ENCODE data around the gene ZNF346. TPM values are rescaled to one million over a fixed set of nuclear protein-coding genes. Genes with fewer than 3 reads are reported as not detected.
"Not testable (repeated sequence)": the region's sequence is repeated elsewhere in the genome, so short reads cannot be mapped to it uniquely, and the experiment has no call there.

The ZNF346 gene, protein sequence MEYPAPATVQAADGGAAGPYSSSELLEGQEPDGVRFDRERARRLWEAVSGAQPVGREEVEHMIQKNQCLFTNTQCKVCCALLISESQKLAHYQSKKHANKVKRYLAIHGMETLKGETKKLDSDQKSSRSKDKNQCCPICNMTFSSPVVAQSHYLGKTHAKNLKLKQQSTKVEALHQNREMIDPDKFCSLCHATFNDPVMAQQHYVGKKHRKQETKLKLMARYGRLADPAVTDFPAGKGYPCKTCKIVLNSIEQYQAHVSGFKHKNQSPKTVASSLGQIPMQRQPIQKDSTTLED
- total RNA-seq (100 to 1,000 TPM in 1 of 5 donors, 10 to 100 TPM in 4; 14.7 to 122 (median 25.7) TPM), polyA plus RNA-seq (1 to 10 TPM; 4.7 to 5.3 (median 5.0) TPM)
- long read RNA-seq, donor 1, partial matches to known transcripts: 0 of 1 reads
- long read RNA-seq, donor 1, other reads (novel, unspliced or antisense): 0 of 1 reads
- long read RNA-seq, donor 2, partial matches to known transcripts: 0 of 1 reads
- long read RNA-seq, donor 2, other reads (novel, unspliced or antisense): 0 of 1 reads
- long read RNA-seq, donor 3, transcript ZNF346-201 (7 exons, 2,314 nt): major isoform, 5 of 5 reads
- long read RNA-seq, donor 3, partial matches to known transcripts: 0 of 5 reads
- long read RNA-seq, donor 3, other reads (novel, unspliced or antisense): 0 of 5 reads
- long read RNA-seq, donor 4: 0 reads
- long read RNA-seq, donor 5, partial matches to known transcripts: 0 of 3 reads
- long read RNA-seq, donor 5, other reads (novel, unspliced or antisense): 0 of 3 reads
- long read RNA-seq, donor 6, transcript ZNF346-201 (7 exons, 2,314 nt): major isoform, 5 of 7 reads
- long read RNA-seq, donor 6, partial matches to known transcripts: 0 of 7 reads
- long read RNA-seq, donor 6, other reads (novel, unspliced or antisense): 0 of 7 reads
- long read RNA-seq, donor 7, partial matches to known transcripts: 0 of 1 reads
- long read RNA-seq, donor 7, other reads (novel, unspliced or antisense): 0 of 1 reads
- long read RNA-seq, donor 8, partial matches to known transcripts: 0 of 3 reads
- long read RNA-seq, donor 8, other reads (novel, unspliced or antisense): 0 of 3 reads
- long read RNA-seq, donor 9, partial matches to known transcripts: 0 of 2 reads
- long read RNA-seq, donor 9, other reads (novel, unspliced or antisense): 0 of 2 reads
- long read RNA-seq, donor 10, partial matches to known transcripts: 0 of 1 reads
- long read RNA-seq, donor 10, other reads (novel, unspliced or antisense): 0 of 1 reads

DNA sequence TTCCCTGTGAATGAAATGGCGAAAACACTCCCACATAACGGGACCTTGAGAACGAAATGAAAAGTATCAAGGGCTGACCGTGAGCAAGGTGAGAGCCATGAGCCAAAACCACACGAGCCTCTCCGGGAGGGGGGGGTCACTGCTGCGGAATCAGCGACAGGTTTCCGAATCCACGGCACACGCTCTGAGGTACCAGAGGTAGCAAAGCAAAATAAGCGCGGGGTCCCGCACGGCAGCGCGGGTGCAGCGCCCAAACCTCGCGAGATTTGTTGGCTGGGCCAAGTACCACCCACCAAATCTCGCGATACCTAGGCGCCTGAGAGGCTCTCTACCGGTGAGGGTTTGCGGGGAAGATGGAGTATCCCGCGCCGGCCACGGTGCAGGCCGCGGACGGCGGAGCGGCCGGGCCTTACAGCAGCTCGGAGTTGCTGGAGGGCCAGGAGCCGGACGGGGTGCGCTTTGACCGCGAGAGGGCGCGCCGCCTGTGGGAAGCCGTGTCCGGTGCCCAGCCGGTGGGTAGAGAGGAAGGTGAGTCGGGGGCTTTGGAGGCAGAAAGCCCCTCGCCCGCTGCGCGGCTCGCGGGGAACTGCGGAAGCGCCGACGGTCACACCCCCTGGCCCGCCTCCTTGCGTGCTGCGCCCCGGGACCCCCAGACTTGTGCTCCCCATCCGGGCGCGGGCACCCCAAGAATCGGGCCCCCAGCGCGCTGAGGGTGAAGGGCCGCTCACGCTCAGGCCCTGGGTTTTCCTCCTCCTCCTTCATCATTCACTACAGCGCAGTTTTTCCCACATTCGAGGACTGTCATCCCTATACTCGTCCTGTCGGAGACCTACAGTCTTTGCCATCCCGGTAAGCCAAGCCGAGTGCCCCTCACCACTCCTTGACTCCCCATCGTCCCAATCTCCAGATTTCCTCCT, at the start of gene ZNF346:
Gene ZNF346, plus strand, starts transcription at position 311 of the 917 bp plus-strand sequence. Its CDS starts 43 bp downstream, at position 354.
- Histone ChIP-seq H3K4me3 (peak within 1 kb of the TSS; percentile 62 to 90 (median 84)), H3K9me3 (no peaks in the 10 kb centered on the region), H3K36me3 (peaks cover 0 to 11% (median 10%) of the 10 kb centered on the region in 4 donors), H3K27ac (peak within 1 kb of the TSS; percentile 73 to 88 (median 84)), H3K4me1 (peaks cover 16 to 39% (median 26%) of the 10 kb centered on the region in 4 donors), H3K27me3 (no peaks in the 10 kb centered on the region)
- intact Hi-C loops (cut with DNase I; ENCODE audit: low total_unique reads): no loop called here
- DNase-seq: peak; percentile 92 to 98
- TF ChIP-seq, protein P1, sequence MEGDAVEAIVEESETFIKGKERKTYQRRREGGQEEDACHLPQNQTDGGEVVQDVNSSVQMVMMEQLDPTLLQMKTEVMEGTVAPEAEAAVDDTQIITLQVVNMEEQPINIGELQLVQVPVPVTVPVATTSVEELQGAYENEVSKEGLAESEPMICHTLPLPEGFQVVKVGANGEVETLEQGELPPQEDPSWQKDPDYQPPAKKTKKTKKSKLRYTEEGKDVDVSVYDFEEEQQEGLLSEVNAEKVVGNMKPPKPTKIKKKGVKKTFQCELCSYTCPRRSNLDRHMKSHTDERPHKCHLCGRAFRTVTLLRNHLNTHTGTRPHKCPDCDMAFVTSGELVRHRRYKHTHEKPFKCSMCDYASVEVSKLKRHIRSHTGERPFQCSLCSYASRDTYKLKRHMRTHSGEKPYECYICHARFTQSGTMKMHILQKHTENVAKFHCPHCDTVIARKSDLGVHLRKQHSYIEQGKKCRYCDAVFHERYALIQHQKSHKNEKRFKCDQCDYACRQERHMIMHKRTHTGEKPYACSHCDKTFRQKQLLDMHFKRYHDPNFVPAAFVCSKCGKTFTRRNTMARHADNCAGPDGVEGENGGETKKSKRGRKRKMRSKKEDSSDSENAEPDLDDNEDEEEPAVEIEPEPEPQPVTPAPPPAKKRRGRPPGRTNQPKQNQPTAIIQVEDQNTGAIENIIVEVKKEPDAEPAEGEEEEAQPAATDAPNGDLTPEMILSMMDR (IDR thresholded peaks at IDR 0.05): peak in 4 of 7 experiments; percentile 32 to 54 (median 36)
- peak in 1 of 4 donors; percentile 31 for TF ChIP-seq POLR2A (IDR thresholded peaks at IDR 0.05)
- no peak for TF ChIP-seq EP300 (IDR thresholded peaks at IDR 0.05)
- peak in 2 of 3 donors; percentile 71 to 83 for TF ChIP-seq POLR2AphosphoS5 (IDR thresholded peaks at IDR 0.05)
- WGBS, 5 donors: 0 to 1% (median 0%) methylated on average over 52 to 76 of the region's 77 CpGs

DNA sequence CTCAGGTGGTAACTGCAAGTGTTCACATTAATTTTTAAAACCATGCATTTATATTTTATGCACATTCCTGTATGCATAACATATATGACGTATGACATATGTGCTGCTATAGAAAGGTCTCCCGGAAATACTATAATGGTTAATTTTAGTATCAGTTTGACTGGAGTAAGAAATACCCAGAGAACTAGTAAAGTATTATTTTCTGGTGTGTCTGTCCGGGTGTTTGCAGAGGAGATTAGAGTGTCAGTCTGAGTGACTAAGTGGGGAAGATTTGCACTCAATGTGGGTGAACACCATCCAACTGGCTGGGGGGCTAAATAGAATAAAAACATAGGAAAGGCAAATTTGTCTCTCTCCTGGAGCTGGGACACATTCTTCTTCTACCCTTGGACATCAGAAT, 42.8 kb upstream of the ZNF346 start:
- Histone ChIP-seq H3K27me3 (no peaks in the 10 kb centered on the region), H3K4me3 (no peak overlapping the region), H3K27ac (no peak overlapping the region), H3K9me3 (no peaks in the 10 kb centered on the region), H3K36me3 (peaks cover 17 to 71% (median 59%) of the 10 kb centered on the region in 4 donors), H3K4me1 (no peaks in the 10 kb centered on the region)
- WGBS, 5 donors: 75 to 85% (median 81%) methylated on average over 3 of the region's 3 CpGs
- no peak for DNase-seq
- intact Hi-C loops (cut with DNase I; ENCODE audit: low total_unique reads): no loop called here
- TF ChIP-seq POLR2AphosphoS5 (IDR thresholded peaks at IDR 0.05) (no peak), EP300 (IDR thresholded peaks at IDR 0.05) (no peak), POLR2A (IDR thresholded peaks at IDR 0.05) (no peak)
- TF ChIP-seq, protein P1 (IDR thresholded peaks at IDR 0.05): no peak

DNA sequence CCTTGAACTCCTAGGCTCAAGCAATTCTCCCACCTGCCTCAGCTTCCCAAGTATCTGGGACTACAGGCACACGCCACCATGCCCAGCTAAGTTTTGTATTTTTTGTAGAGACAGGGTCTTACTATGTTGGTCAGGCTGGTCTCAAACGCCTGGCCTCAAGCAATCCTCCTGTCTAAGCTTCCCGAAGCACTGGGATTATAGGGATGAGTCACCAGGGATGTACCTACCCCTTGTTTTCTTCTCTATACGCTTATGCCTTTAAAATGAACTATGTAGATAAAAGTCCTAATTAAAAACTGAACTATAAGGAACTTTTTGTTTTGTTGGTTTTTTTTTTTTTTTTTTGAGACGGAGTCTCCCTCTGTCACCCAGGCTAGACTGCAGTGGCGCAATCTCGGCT, 41.7 kb upstream of the ZNF346 start:
- no peak overlapping the region for H3K27ac ChIP-seq
- intact Hi-C loops (cut with DNase I; ENCODE audit: low total_unique reads): no loop called here
- peaks cover 0 to 11% (median 6%) of the 10 kb centered on the region in 4 donors for H3K4me1 ChIP-seq
- no peaks in the 10 kb centered on the region for H3K9me3 ChIP-seq
- no peak for DNase-seq
- H3K4me3 ChIP-seq: no peak overlapping the region
- TF ChIP-seq POLR2AphosphoS5 (IDR thresholded peaks at IDR 0.05): no peak
- TF ChIP-seq EP300 (IDR thresholded peaks at IDR 0.05): no peak
- TF ChIP-seq POLR2A (IDR thresholded peaks at IDR 0.05): no peak
- TF ChIP-seq, protein P1 (IDR thresholded peaks at IDR 0.05): no peak
- no peaks in the 10 kb centered on the region for H3K27me3 ChIP-seq
- H3K36me3 ChIP-seq: peaks cover 14 to 61% (median 51%) of the 10 kb centered on the region in 4 donors
- WGBS, 5 donors: 86 to 94% (median 93%) methylated on average over 7 of the region's 7 CpGs

DNA sequence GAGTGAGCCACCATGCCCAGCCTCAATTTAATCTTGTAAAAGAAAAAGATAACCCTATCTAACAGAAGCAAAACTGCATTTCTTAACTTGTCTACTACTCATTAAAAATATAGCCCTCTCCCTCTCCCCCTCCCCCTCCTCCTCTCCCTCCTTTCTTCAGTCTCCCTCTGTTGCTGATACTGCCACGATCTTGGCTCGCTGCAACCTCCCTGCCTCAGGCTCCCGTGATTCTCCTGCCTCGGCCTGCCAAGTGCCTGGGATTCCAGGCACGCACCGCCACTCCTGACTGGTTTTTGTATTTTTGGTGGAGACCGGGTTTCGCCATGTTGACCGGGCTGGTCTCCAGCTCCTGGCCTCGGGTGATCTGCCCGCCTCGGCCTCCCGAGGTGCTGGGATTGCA, 39.4 kb upstream of the ZNF346 start:
- 75 to 87% (median 86%) methylated on average over 13 of the region's 13 CpGs for WGBS, 5 donors
- Histone ChIP-seq H3K4me1 (peaks cover 0 to 17% (median 8%) of the 10 kb centered on the region in 4 donors), H3K36me3 (peaks cover 14 to 41% (median 39%) of the 10 kb centered on the region in 4 donors)
- H3K9me3 ChIP-seq; DNase-seq; intact Hi-C loops (cut with DNase I; ENCODE audit: low total_unique reads); H3K27me3 ChIP-seq; H3K27ac ChIP-seq; H3K4me3 ChIP-seq: not testable (repeated sequence)

DNA sequence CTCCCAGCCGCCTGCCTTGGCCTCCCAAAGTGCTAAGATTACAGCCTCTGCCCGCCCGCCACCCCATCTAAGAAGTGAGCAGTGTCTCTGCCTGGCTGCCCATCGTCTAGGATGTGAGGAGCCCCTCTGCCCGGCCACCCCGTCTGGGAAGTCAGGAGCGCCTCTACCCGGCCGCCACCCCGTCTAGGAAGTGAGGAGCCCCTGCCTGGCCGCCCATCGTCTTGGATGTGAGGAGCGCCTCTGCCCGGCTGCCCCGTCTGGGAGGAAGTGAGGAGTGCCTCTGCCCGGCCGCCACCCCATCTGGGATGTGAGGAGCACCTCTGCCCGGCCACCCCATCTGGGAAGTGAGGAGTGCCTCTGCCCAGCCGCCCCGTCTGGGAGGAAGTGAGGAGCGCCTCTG, 38.9 kb upstream of the ZNF346 start:
- H3K27ac ChIP-seq; DNase-seq; intact Hi-C loops (cut with DNase I; ENCODE audit: low total_unique reads); H3K4me3 ChIP-seq; H3K27me3 ChIP-seq; H3K9me3 ChIP-seq: not testable (repeated sequence)
- Histone ChIP-seq H3K4me1 (peaks cover 0 to 17% (median 11%) of the 10 kb centered on the region in 4 donors), H3K36me3 (peaks cover 14 to 41% (median 38%) of the 10 kb centered on the region in 4 donors)
- WGBS, 5 donors: 93 to 99% (median 95%) methylated on average over 3 to 21 of the region's 21 CpGs

DNA sequence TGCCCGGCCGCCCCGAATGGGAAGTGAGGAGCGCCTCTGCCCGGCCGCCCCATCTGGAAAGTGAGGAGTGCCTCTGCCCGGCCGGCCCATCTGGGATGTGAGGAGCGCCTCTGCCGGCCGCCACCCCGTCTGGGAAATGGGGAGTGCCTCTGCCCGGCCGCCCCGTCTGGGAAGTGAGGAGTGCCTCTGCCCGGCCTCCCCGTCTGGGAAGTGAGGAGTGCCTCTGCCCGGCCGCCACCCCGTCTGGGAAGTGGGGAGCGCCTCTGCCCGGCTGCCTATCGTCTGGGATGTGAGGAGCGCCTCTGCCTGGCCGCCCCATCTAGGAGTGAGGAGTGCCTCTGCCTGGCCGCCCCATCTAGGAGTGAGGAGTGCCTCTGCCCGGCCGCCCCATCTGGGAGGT, 38.3 kb upstream of the ZNF346 start:
- H3K36me3 ChIP-seq: peaks cover 14 to 35% (median 34%) of the 10 kb centered on the region in 4 donors
- H3K27me3 ChIP-seq; H3K4me3 ChIP-seq; intact Hi-C loops (cut with DNase I; ENCODE audit: low total_unique reads); DNase-seq; H3K27ac ChIP-seq; H3K9me3 ChIP-seq: not testable (repeated sequence)
- H3K4me1 ChIP-seq: peaks cover 0 to 21% (median 11%) of the 10 kb centered on the region in 4 donors
- 96 to 99% (median 97%) methylated on average over 23 to 28 of the region's 28 CpGs for WGBS, 5 donors
